ENCODE data around the gene COX18. TPM values are rescaled to one million over a fixed set of nuclear protein-coding genes. Genes with fewer than 3 reads are reported as not detected.

COX18 gene
- total and polyA plus RNA-seq, 4 experiments from 2014 or later: 4.4 to 14.6 (median 9.8) TPM

DNA sequence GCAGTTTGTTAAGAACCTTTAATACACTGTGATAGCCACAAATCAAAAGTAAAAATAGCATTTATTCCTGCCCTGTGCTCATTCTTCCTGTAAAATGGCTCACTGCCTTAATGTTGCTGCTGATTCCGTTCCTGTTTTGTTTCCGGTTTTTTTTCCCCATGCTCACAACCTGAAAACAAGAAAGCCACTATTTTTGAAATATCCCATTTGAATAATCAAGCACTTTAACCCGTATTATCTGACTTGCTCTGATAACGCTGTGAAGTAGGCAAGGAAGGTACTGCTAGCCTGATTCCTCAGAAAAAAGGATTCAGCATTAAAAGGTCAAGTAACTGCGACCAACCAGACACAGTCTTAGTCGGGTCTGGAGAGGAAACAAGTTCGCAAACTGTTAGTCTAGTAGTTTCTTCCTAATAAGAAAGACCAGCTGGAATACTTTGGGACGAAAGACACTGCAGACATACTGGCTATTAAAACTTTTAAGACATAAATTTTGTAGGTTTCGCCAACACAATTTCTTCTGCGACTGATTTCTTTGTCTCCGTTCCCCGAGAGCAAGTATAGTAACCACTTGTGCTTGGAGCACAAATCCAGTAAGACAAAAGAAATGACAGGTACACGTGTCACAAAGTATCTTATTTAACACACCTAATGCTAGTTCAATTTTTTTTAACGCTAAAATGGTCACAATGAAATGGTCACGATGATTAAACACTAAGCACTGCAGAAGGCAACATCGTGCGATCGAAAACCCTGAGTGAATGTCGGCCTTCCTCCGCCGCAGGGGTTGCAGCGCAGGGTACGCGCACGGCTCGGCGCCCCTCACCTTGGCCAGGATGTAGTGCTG is 802 bp downstream of the COX18 start:
- peaks cover 7 to 40% of the 10 kb centered on the region in 2 donors for H3K36me3 Mint-ChIP-seq
- CTCF ChIA-PET (ENCODE audit: partially characterized antibody): no interaction called here
- H3K27me3 ChIP-seq (ENCODE audit: insufficient read depth, low read length): no peaks in the 10 kb centered on the region
- intact Hi-C loops (cut with micrococcal nuclease): loop anchor here (1.0 to 5.0 kb wide), 4 partner anchors 18 to 190 kb away; partner anchors contain the start of gene ANKRD17
- H3K36me3 ChIP-seq (ENCODE audit: insufficient read depth, low read length): no peaks in the 10 kb centered on the region
- H3K4me1 Mint-ChIP-seq: peaks cover 30 to 60% (median 41%) of the 10 kb centered on the region in 4 donors
- no peaks in the 10 kb centered on the region for H3K27me3 Mint-ChIP-seq
- peaks cover 27% of the 10 kb centered on the region for H3K4me1 ChIP-seq (ENCODE audit: insufficient read depth, low read length)
- H3K9me3 Mint-ChIP-seq: peaks cover 0 to 1% (median 0%) of the 10 kb centered on the region in 8 donors
- POLR2A ChIA-PET (ENCODE audit: partially characterized antibody): interaction anchor here (1.1 to 4.5 kb wide), 3 partner anchors 22 to 190 kb away, joined by 3 to 59 read pairs (median 7); partner anchors contain the start of gene ANKRD17
- H3K4me3 Mint-ChIP-seq: peak overlapping the region; percentile 88 to 94 (median 91)
- peak overlapping the region; percentile 94 to 100 (median 99) for H3K27ac Mint-ChIP-seq
- H3K9me3 ChIP-seq (ENCODE audit: control insufficient read depth in 1 of 2, low read length in 2 of 2): no peaks in the 10 kb centered on the region
- peak overlapping the region; percentile 89 to 93 for H3K4me3 ChIP-seq (ENCODE audit: low read length in 2 of 2)
- DNase-seq: peak; percentile 33 to 47 (median 34)
- peak overlapping the region; percentile 97 for H3K27ac ChIP-seq (ENCODE audit: low read depth, low read length)

DNA sequence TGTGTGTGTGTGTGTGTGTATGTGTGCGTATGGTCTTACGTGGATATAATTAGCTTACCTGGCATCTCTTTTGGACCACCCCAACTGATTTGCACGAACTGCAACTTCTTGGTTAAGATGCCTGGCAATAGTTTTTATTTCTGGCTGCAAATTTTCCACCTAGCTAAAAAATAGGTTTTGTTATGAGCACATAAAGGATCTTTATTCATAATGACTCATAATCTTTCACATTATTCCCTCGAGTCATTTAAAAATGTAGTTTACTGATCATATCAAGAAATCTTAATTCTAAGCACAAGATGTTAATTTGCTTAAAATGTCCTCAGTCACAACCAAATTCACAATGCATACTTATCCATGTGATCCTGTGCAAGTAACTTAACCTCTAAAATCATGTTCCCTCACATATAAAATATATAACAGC is 1.5 kb downstream of the COX18 start:
- Mint-ChIP-seq H3K4me1 (peaks cover 30 to 64% (median 45%) of the 10 kb centered on the region in 4 donors), H3K27ac (peak overlapping the region; percentile 94 to 100 (median 99)), H3K36me3 (peaks cover 11 to 44% of the 10 kb centered on the region in 2 donors), H3K9me3 (peaks cover 0 to 1% (median 0%) of the 10 kb centered on the region in 8 donors), H3K4me3 (peak overlapping the region; percentile 88 to 94 (median 91)), H3K27me3 (no peaks in the 10 kb centered on the region)
- Histone ChIP-seq H3K9me3 (ENCODE audit: control insufficient read depth in 1 of 2, low read length in 2 of 2) (no peaks in the 10 kb centered on the region), H3K27ac (ENCODE audit: low read depth, low read length) (peak overlapping the region; percentile 97), H3K4me3 (ENCODE audit: low read length in 2 of 2) (peak overlapping the region; percentile 89 to 93), H3K36me3 (ENCODE audit: insufficient read depth, low read length) (peaks cover 4% of the 10 kb centered on the region), H3K27me3 (ENCODE audit: insufficient read depth, low read length) (no peaks in the 10 kb centered on the region), H3K4me1 (ENCODE audit: insufficient read depth, low read length) (peaks cover 27% of the 10 kb centered on the region)
- CTCF ChIA-PET (ENCODE audit: partially characterized antibody): interaction anchor here (1.5 kb wide), 1 partner anchor 191 kb away, joined by 4 read pairs; the partner anchor contains the start of gene ANKRD17
- peak in 2 of 5 donors; percentile 12 to 45 for DNase-seq
- intact Hi-C loops (cut with micrococcal nuclease): loop anchor here (2.0 to 5.0 kb wide), 2 partner anchors 19 to 44 kb away; no protein-coding TSS in a partner anchor
- POLR2A ChIA-PET (ENCODE audit: partially characterized antibody): interaction anchor here (1.1 to 1.4 kb wide), 2 partner anchors 23 to 190 kb away, joined by 3 to 7 read pairs; partner anchors contain the start of gene ANKRD17

DNA sequence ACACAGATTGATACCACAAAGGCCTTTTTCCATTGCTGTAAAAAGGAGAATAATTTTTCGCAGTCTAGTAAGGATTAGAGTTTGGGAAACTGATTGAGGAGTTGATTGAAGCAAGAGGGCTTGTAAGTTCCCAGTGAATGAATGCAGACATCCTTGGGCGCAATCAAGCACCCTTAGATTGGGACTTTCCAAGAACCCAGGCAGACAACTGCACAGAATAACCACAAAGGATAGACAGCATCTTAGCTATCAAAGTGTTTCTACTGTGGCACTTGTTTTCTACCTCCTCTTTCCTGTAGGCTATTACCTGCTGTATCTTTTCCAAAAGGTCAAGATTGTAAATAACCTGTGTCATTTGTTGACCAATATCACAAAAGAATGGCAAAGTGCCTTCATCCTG is 2.6 kb downstream of the COX18 start:
- peaks cover 14 to 49% of the 10 kb centered on the region in 2 donors for H3K36me3 Mint-ChIP-seq
- Histone ChIP-seq H3K9me3 (ENCODE audit: control insufficient read depth in 1 of 2, low read length in 2 of 2) (no peaks in the 10 kb centered on the region), H3K27ac (ENCODE audit: low read depth, low read length) (peak overlapping the region; percentile 97), H3K4me3 (ENCODE audit: low read length in 2 of 2) (peak overlapping the region in 1 of 2 donors; percentile 1), H3K4me1 (ENCODE audit: insufficient read depth, low read length) (peaks cover 27% of the 10 kb centered on the region), H3K36me3 (ENCODE audit: insufficient read depth, low read length) (peaks cover 8% of the 10 kb centered on the region), H3K27me3 (ENCODE audit: insufficient read depth, low read length) (no peaks in the 10 kb centered on the region)
- POLR2A ChIA-PET (ENCODE audit: partially characterized antibody): interaction anchor here (1.0 to 1.1 kb wide), 2 partner anchors 191 to 192 kb away, joined by 3 to 4 read pairs; partner anchors contain the start of gene ANKRD17
- intact Hi-C loops (cut with micrococcal nuclease): loop anchor here (5.0 kb wide), 1 partner anchor 45 kb away; no protein-coding TSS in a partner anchor
- CTCF ChIA-PET (ENCODE audit: partially characterized antibody): interaction anchor here (1.1 to 1.5 kb wide), 3 partner anchors 190 to 195 kb away, joined by 3 to 4 read pairs (median 3); partner anchors contain the start of gene ANKRD17
- peaks cover 0 to 1% (median 0%) of the 10 kb centered on the region in 8 donors for H3K9me3 Mint-ChIP-seq
- peak overlapping the region in 7 of 8 donors; percentile 9 to 77 (median 46) for H3K4me3 Mint-ChIP-seq
- no peaks in the 10 kb centered on the region for H3K27me3 Mint-ChIP-seq
- peak; percentile 31 to 73 (median 41) for DNase-seq
- peaks cover 30 to 64% (median 45%) of the 10 kb centered on the region in 4 donors for H3K4me1 Mint-ChIP-seq
- H3K27ac Mint-ChIP-seq: peak overlapping the region; percentile 88 to 97 (median 92)

DNA sequence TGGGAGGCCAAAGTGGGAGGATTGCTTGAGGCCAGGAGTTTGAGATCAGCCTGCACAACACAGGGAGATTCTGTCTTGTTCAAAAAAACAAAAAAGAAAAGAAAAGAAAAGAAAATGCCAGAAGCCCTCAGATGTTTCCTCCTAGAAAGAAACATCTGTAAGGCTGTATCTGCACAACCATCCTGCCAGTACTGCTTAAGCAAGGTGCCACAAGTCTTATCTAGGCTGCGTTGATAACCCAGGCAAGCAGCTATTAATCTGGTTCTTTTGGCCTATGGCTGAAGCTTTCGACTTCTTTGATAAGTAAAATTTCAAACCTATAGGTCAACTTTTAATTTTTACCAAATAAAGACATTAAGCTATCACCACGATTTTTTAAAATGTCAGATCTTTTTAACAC is 3.1 kb downstream of the COX18 start:
- H3K27me3 ChIP-seq (ENCODE audit: insufficient read depth, low read length): no peaks in the 10 kb centered on the region
- H3K4me3 ChIP-seq (ENCODE audit: low read length in 2 of 2): no peak overlapping the region
- Mint-ChIP-seq H3K4me3 (peak overlapping the region in 4 of 8 donors; percentile 11 to 45 (median 38)), H3K36me3 (peaks cover 18 to 53% of the 10 kb centered on the region in 2 donors), H3K9me3 (peaks cover 0 to 1% (median 0%) of the 10 kb centered on the region in 8 donors), H3K27ac (peak overlapping the region; percentile 80 to 94 (median 91)), H3K27me3 (no peaks in the 10 kb centered on the region), H3K4me1 (peaks cover 30 to 64% (median 45%) of the 10 kb centered on the region in 4 donors)
- CTCF ChIA-PET (ENCODE audit: partially characterized antibody): interaction anchor here (1.1 to 1.5 kb wide), 2 partner anchors 191 to 196 kb away, joined by 3 read pairs; no protein-coding TSS in a partner anchor
- H3K4me1 ChIP-seq (ENCODE audit: insufficient read depth, low read length): peaks cover 27% of the 10 kb centered on the region
- intact Hi-C loops (cut with micrococcal nuclease): loop anchor here (5.0 kb wide), 1 partner anchor 46 kb away; no protein-coding TSS in a partner anchor
- DNase-seq: no peak
- POLR2A ChIA-PET (ENCODE audit: partially characterized antibody): interaction anchor here (1.0 to 1.1 kb wide), 2 partner anchors 191 to 192 kb away, joined by 3 to 4 read pairs; partner anchors contain the start of gene ANKRD17
- H3K27ac ChIP-seq (ENCODE audit: low read depth, low read length): peak overlapping the region; percentile 97
- H3K36me3 ChIP-seq (ENCODE audit: insufficient read depth, low read length): peaks cover 12% of the 10 kb centered on the region
- H3K9me3 ChIP-seq (ENCODE audit: control insufficient read depth in 1 of 2, low read length in 2 of 2): no peaks in the 10 kb centered on the region

DNA sequence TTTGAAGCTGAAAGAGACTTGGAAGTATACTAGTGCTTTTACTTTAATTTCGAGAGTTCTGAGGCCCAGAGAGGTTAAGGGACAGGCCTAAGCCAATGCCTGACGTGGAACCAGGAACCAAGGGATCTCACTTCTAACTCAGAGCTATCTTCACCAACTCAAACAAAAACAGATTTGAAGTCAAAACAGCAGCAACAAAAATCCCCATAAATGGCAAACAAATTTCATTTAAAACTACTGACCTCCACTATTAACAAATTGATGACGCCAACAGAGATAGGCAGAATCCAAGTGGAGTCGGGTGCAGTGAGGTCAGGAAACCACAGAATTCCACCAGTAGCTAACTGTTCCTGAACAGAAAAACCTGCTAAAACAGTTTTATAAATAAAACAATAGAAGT is 5.0 kb downstream of the COX18 start:
- Mint-ChIP-seq H3K4me3 (no peak overlapping the region), H3K9me3 (peaks cover 0 to 1% (median 0%) of the 10 kb centered on the region in 8 donors), H3K27me3 (no peaks in the 10 kb centered on the region), H3K27ac (peak overlapping the region in 4 of 7 donors; percentile 8 to 59 (median 52)), H3K4me1 (peaks cover 28 to 57% (median 38%) of the 10 kb centered on the region in 4 donors), H3K36me3 (peaks cover 28 to 64% of the 10 kb centered on the region in 2 donors)
- Histone ChIP-seq H3K9me3 (ENCODE audit: control insufficient read depth in 1 of 2, low read length in 2 of 2) (no peaks in the 10 kb centered on the region), H3K4me3 (ENCODE audit: low read length in 2 of 2) (no peak overlapping the region), H3K4me1 (ENCODE audit: insufficient read depth, low read length) (peaks cover 21% of the 10 kb centered on the region), H3K27ac (ENCODE audit: low read depth, low read length) (no peak overlapping the region), H3K36me3 (ENCODE audit: insufficient read depth, low read length) (peaks cover 21% of the 10 kb centered on the region), H3K27me3 (ENCODE audit: insufficient read depth, low read length) (no peaks in the 10 kb centered on the region)
- CTCF ChIA-PET (ENCODE audit: partially characterized antibody): interaction anchor here (1.4 kb wide), 1 partner anchor 194 kb away, joined by 3 read pairs; the partner anchor contains the start of gene ANKRD17
- DNase-seq: no peak
- POLR2A ChIA-PET (ENCODE audit: partially characterized antibody): no interaction called here
- intact Hi-C loops (cut with micrococcal nuclease): no loop called here

DNA sequence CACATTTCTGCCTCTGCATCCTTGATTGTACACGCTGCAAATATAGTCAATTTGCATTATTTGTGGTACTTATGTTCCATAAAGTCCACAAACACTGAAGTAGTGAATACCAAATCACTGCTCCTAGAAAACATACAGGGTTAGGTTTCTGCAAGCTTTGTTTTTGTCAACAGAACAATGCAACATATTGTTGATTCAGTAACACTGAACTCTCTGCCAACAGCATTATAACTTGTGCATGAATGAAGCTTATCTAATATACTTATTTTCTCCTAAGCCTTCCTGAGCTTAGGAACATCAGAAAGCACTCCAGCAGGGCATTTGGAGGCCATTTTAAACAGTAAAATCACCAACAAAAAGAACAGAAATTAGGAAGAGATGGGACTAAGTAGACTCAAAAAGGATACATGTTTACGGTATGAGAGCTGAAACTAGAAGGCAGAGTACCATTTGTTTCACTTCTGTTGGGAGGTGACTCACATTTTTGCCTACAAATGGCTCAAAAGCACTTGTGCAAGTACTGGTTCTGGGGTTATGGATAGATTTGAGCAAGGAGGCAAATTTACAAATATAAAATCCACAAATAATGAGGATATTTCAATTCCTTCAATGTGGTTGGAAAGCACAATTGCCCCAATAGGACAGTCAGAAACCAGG is 14.1 kb downstream of the COX18 start:
- Histone ChIP-seq H3K9me3 (ENCODE audit: control insufficient read depth in 1 of 2, low read length in 2 of 2) (no peaks in the 10 kb centered on the region), H3K27me3 (ENCODE audit: insufficient read depth, low read length) (no peaks in the 10 kb centered on the region), H3K27ac (ENCODE audit: low read depth, low read length) (no peak overlapping the region), H3K4me3 (ENCODE audit: low read length in 2 of 2) (no peak overlapping the region), H3K36me3 (ENCODE audit: insufficient read depth, low read length) (peaks cover 33% of the 10 kb centered on the region), H3K4me1 (ENCODE audit: insufficient read depth, low read length) (no peaks in the 10 kb centered on the region)
- Mint-ChIP-seq H3K9me3 (no peaks in the 10 kb centered on the region), H3K27ac (peak overlapping the region in 5 of 7 donors; percentile 7 to 52 (median 33)), H3K4me1 (peaks cover 0 to 3% (median 0%) of the 10 kb centered on the region in 4 donors), H3K36me3 (peaks cover 43 to 57% of the 10 kb centered on the region in 2 donors), H3K27me3 (no peaks in the 10 kb centered on the region), H3K4me3 (no peak overlapping the region)
- intact Hi-C loops (cut with micrococcal nuclease): no loop called here
- ChIA-PET POLR2A (ENCODE audit: partially characterized antibody) (no interaction called here), CTCF (ENCODE audit: partially characterized antibody) (no interaction called here)
- DNase-seq: no peak

Measured in CD4-positive, alpha-beta memory T cell (primary cell).